WERI-Rb-1 (cell line): ENCODE data around the gene SASH1.
"Not testable (repeated sequence)": the region's sequence is repeated elsewhere in the genome, so short reads cannot be mapped to it uniquely, and the experiment has no call there.

ENCODE experiments used
- DNase-seq: peaks from one replicate; pipeline ENCODE4 v3.0.0-alpha.2; 2020
- H3K27ac ChIP-seq: fragments of 250-450 bp; sonication (Bioruptor Pico); 2 replicates; pipeline ENCODE4 v1.5.1; 2020; ENCODE audit warnings: mild to moderate bottlenecking, moderate library complexity
- H3K27me3 ChIP-seq: fragments of 250-450 bp; sonication (Bioruptor Pico); 2 replicates; pipeline ENCODE4 v1.5.1; 2021; ENCODE audit warnings: mild to moderate bottlenecking, low read depth, moderate library complexity; ENCODE audit not compliant: insufficient read depth, severe bottlenecking
- H3K36me3 ChIP-seq: fragments of 250-450 bp; sonication (Bioruptor Pico); 2 replicates; pipeline ENCODE4 v1.5.1; 2020; ENCODE audit warnings: mild to moderate bottlenecking, moderate library complexity
- H3K4me3 ChIP-seq: 2 replicates; pipeline ENCODE4 v1.5.1; 2011; ENCODE audit warnings: low read depth, mild to moderate bottlenecking, control low read depth, low read length
- H3K9me3 ChIP-seq: fragments of 250-450 bp; sonication (Bioruptor Pico); 2 replicates; pipeline ENCODE4 v1.5.1; 2021; ENCODE audit warnings: mild to moderate bottlenecking, moderate library complexity; ENCODE audit not compliant: severe bottlenecking
- TF ChIP-seq, protein P1 (sequence below): IDR thresholded peaks from 2 replicates; pipeline ENCODE4 v1.5.1; 2011; ENCODE audit warnings: low read depth, mild to moderate bottlenecking, control low read depth, inconsistent platforms, low read length

Gene SASH1

DNA sequence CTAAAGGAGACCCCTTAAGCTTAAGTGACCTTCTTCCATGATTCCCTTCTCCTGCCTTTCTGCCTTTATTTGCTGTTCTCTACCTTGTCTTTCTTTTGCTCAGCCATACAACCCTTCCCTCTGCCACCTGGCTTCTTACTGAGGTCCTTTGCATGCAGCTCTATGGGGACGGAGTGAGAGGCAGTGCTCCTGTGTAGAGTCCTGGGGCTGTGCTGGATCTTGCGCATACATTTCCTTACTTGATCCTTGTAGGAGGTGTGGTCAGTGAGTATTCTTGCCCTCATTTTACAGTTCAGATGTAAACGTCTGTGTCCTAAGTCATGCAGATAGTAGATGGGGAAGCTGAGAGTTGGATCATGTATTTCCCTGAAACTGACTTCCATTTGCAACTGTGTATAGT, 5.7 kb downstream of the SASH1 start:
- no peak overlapping the region for H3K27ac ChIP-seq
- no peak for DNase-seq
- no peak overlapping the region for H3K4me3 ChIP-seq
- no peaks in the 10 kb centered on the region for H3K27me3 ChIP-seq
- peaks cover 8% of the 10 kb centered on the region; the same call in 1 of the 2 replicates for H3K36me3 ChIP-seq
- no peaks in the 10 kb centered on the region for H3K9me3 ChIP-seq
- TF ChIP-seq, protein P1, sequence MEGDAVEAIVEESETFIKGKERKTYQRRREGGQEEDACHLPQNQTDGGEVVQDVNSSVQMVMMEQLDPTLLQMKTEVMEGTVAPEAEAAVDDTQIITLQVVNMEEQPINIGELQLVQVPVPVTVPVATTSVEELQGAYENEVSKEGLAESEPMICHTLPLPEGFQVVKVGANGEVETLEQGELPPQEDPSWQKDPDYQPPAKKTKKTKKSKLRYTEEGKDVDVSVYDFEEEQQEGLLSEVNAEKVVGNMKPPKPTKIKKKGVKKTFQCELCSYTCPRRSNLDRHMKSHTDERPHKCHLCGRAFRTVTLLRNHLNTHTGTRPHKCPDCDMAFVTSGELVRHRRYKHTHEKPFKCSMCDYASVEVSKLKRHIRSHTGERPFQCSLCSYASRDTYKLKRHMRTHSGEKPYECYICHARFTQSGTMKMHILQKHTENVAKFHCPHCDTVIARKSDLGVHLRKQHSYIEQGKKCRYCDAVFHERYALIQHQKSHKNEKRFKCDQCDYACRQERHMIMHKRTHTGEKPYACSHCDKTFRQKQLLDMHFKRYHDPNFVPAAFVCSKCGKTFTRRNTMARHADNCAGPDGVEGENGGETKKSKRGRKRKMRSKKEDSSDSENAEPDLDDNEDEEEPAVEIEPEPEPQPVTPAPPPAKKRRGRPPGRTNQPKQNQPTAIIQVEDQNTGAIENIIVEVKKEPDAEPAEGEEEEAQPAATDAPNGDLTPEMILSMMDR, result no peak

DNA sequence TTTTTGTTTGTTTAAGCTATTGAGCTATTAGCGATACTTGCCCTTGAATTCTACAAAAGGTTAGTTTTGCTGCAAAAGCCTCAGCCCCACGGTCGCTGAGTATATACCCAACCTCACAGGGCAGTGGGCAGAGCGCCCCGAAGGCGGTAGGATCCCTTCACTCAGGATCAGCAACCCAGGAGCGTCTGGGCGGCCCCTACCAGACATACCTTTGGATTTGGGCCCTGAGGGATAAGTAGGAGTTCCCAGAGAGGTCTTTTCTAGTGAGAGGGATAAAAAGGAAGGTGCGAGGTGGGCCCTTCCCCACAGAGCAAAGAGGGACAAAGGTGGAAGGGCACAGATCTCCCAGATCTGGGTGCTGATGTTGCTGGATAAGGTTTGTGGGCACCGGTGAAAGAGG, 6.1 kb downstream of the SASH1 start:
- no peak overlapping the region for H3K4me3 ChIP-seq
- no peak overlapping the region for H3K27ac ChIP-seq
- TF ChIP-seq, protein P1, result no peak
- no peak for DNase-seq
- H3K9me3 ChIP-seq, result no peaks in the 10 kb centered on the region
- no peaks in the 10 kb centered on the region for H3K27me3 ChIP-seq
- peaks cover 11% of the 10 kb centered on the region for H3K36me3 ChIP-seq

DNA sequence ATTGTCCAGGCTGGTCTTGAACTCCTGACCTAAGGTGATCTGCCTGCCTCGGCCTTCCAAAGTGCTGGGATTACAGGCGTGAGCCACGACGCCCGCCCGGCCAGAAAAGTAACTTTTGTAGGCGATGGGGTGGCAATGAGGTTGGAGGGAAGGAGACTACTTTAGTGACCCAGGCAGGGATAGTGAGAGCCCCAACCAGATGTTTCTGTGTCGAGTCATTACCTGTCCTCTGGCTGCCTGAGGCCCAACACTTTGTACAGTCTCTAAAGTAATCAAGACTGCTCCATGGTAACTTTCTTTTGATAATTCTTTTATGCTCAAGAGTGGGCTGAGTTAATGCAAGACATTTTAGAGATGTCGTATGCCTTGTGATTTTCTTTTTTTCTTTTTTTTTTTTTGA, 6.8 kb downstream of the SASH1 start:
- TF ChIP-seq, protein P1, result no peak
- no peak for DNase-seq
- H3K27me3 ChIP-seq, result no peaks in the 10 kb centered on the region
- no peak overlapping the region for H3K27ac ChIP-seq
- peaks cover 11% of the 10 kb centered on the region for H3K36me3 ChIP-seq
- no peaks in the 10 kb centered on the region for H3K9me3 ChIP-seq
- no peak overlapping the region for H3K4me3 ChIP-seq

DNA sequence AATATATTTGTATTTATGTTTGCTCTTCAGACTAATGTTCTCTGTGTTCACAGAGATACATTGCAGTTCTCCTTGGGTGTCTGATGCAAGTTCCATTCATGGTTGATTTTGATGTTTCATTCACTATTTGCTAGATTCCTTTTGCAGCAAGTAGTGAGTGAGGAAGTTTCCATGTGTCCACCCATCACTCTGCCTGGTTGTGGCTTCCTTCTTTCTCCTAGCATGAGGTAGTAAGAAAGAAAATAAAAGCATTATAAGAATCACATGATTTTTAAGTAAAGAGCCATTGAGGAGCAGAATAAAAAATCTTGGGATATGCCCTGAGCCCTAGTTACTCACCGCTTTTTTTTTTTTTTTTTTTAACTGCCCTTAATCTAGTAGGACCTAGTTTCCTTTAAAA, 8.7 kb downstream of the SASH1 start:
- TF ChIP-seq, protein P1, result no peak
- no peak for DNase-seq
- no peak overlapping the region for H3K4me3 ChIP-seq
- H3K9me3 ChIP-seq, result no peaks in the 10 kb centered on the region
- H3K36me3 ChIP-seq, result peaks cover 11% of the 10 kb centered on the region
- H3K27ac ChIP-seq, result no peak overlapping the region
- no peaks in the 10 kb centered on the region for H3K27me3 ChIP-seq

DNA sequence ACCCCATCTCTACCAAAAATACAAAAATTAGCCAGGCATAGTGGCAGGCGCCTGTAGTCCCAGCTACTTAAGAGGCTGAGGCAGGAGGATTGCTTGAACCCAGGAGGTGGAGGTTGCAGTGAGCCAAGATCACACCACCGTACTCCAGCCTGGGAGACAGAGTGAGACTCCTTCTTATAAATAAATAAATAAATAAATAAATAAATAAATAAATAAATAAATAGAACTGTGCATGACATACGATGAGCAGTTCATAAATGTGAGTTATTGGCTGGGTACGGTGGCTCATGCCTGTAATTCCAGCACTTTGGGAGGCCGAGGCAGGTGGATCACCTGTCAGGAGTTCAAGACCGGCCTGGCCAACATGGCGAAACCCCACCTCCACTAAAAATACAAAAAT, 9.8 kb downstream of the SASH1 start:
- not testable (repeated sequence) for H3K4me3 ChIP-seq, DNase-seq

DNA sequence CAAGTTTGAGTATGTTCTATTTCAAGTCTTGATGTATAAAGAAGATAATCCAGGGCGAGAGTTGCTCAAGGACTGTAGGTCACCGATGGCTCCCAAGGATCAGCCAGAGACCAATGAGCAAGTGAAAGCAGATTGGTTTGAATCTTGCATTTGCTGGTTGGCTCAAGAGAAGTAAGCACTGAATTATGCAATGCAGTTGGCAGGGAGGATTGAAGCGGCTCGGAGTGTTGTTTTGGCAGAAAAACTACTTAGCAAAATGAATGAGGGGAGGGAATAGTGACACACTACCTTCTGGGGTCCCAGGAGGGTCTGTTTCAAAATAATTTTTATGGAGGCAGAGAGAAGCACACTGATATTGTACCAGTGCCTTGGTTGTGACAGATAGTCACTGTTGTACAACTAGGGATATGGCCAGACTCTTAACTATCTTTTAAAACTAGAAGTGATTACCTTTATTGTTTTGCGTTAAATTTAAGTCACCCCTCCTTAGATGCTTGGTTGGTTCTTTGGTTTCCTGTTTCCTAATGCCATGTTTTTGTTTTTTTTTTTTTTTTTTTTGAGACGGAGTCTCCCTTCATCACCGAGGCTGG, 15.7 kb downstream of the SASH1 start:
- no peaks in the 10 kb centered on the region for H3K27me3 ChIP-seq
- peaks cover 3% of the 10 kb centered on the region for H3K36me3 ChIP-seq
- no peak for DNase-seq
- H3K4me3 ChIP-seq, result no peak overlapping the region
- no peaks in the 10 kb centered on the region for H3K9me3 ChIP-seq
- no peak overlapping the region for H3K27ac ChIP-seq
- TF ChIP-seq, protein P1, result no peak

More for the DNA sequence above, 9.8 kb downstream of the SASH1 start:
- not testable (repeated sequence) for H3K9me3 ChIP-seq, H3K27ac ChIP-seq, H3K27me3 ChIP-seq
- H3K36me3 ChIP-seq, result peaks cover 11% of the 10 kb centered on the region
